ENCODE measurements around the gene MYO18B.

DNA sequence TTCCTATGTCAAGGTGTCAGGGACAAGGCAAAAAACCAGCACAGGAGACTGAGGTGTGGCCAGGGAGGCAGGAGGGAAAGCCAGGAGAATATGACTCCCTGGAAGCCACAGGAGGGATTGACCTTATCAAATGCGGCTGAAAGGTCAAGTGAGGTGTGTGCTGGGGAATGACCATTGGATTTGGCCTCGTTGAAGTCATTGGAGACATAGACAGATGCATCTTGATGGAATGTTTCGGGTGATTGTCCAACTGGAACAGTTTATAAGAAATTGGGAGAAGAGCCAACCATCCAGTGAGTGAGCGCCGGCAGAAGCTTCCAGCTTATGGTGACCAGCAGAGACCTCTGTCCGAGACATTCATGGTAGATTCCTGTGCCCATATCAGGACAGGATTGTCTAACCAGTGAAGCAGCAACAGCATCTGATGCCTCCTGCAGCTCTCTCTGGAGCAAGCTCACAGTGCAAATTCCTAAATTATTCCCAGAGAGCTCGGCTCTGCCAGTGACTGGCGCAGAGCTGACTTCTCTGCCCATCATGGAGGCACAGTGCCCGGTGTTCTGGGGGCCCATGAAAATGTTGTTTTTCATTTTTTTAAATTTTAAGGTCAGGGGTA, 95.4 kb downstream of the MYO18B start:
- TF ChIP-seq EZH2 (optimal IDR thresholded peaks at IDR 0.05; ENCODE audit: low read depth, low read length) (no peak), CTCF (IDR thresholded peaks at IDR 0.05; ENCODE audit: low read length) (no peak)
